Skeletal muscle tissue (tissue), 4 donors: ENCODE results near the gene GARNL3. TPM values are rescaled to one million over a fixed set of nuclear protein-coding genes. Genes with fewer than 3 reads are reported as not detected.

Source experiments
- H3K27ac ChIP-seq: one replicate; pipeline ENCODE4 v1.7.0; 2013; ENCODE audit warnings: mild to moderate bottlenecking, low read depth, low read length, inconsistent platforms
- H3K27me3 ChIP-seq, 3 donors: one replicate each; pipeline ENCODE4 v1.7.0; 2013; ENCODE audit warnings: low read length in 3 of 3; ENCODE audit not compliant: control insufficient read depth in 3 of 3, insufficient read depth in 3 of 3
- H3K36me3 ChIP-seq, 3 donors: one replicate each; pipeline ENCODE4 v1.7.0; 2013; ENCODE audit warnings: low read length in 3 of 3; ENCODE audit not compliant: control insufficient read depth in 3 of 3, insufficient read depth in 3 of 3
- H3K4me1 ChIP-seq, 3 donors: one replicate each; pipeline ENCODE4 v1.7.0; 2013; ENCODE audit warnings: low read length in 3 of 3, mild to moderate bottlenecking in 3 of 3; ENCODE audit not compliant: control insufficient read depth in 3 of 3, insufficient read depth in 3 of 3
- H3K4me3 ChIP-seq, 3 donors: one replicate each; pipeline ENCODE4 v1.7.0; 2013; ENCODE audit warnings: low read length in 3 of 3
- H3K9ac ChIP-seq, 3 donors: one replicate each; pipeline ENCODE4 v1.7.0; 2013; ENCODE audit warnings: low read length in 3 of 3, mild to moderate bottlenecking in 3 of 3, moderate library complexity in 2 of 3, low read depth in 1 of 3
- H3K9me3 ChIP-seq, 3 donors: one replicate each; pipeline ENCODE4 v1.7.0; 2013; ENCODE audit warnings: low read length in 3 of 3; ENCODE audit not compliant: control insufficient read depth in 3 of 3
- total RNA-seq: library from RNA; depleted of rRNA; stranded (reverse); fragments of >200 nt; gene quantifications from one replicate; pipeline ENCODE4 v1.2.3, GENCODE V29; 2014
- donor health status: Osteomylitis.

The GARNL3 gene
- total RNA-seq, 1 donor from 2014 or later: 21.9 TPM

DNA sequence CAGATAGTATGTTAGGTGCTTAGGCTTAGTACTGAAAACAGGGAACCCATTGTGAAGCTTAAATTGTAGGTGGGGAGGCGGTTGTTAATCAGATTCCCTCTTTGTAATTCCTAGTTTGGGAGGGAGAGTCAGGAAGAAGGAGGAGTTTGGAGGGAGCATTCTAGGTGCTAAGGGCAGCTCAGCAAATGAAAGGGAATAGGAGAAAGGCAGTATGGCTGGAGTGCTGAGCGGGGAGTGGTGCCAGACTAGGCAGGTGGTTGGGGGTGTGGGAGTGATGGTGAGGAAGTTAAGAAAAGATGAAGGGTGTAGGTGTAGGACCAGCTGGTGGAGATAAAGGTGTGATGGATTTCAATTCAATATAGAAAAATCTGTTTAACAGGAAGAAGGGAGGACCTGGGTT is 11.1 kb upstream of the GARNL3 start:
- H3K9me3 ChIP-seq: no peaks in the 10 kb centered on the region
- H3K27ac ChIP-seq: no peak overlapping the region
- peaks cover 0 to 9% (median 5%) of the 10 kb centered on the region in 3 donors for H3K4me1 ChIP-seq
- no peak overlapping the region for H3K9ac ChIP-seq
- H3K36me3 ChIP-seq: peaks cover 0 to 2% (median 0%) of the 10 kb centered on the region in 3 donors
- no peak overlapping the region for H3K4me3 ChIP-seq
- H3K27me3 ChIP-seq: no peaks in the 10 kb centered on the region

DNA sequence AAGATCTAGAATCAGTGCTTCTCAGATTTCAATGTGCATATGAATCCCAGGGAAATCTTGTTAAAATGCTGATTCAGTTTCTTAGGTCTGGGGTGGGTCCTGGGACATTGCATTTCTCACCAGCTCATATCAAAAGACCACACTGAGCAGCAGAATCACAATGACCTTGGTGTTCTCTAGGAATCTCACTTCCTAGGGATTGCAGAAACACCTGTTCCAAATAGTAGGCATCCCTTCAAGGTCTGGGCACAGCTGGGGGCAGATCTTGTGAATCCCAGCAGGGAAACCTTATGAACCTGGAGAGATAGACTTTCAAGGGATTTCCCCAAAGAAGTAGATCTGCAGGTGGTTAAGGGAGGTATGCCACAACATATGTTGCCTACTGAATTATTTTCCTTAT is 8.9 kb upstream of the GARNL3 start:
- peaks cover 0 to 4% (median 3%) of the 10 kb centered on the region in 3 donors for H3K4me1 ChIP-seq
- no peak overlapping the region for H3K9ac ChIP-seq
- no peaks in the 10 kb centered on the region for H3K27me3 ChIP-seq
- peaks cover 0 to 2% (median 0%) of the 10 kb centered on the region in 3 donors for H3K36me3 ChIP-seq
- H3K27ac ChIP-seq: no peak overlapping the region
- no peak overlapping the region for H3K4me3 ChIP-seq
- H3K9me3 ChIP-seq: no peaks in the 10 kb centered on the region

GRCh38 chr9:127256324-127256723 is 8.2 kb upstream of the GARNL3 start:
- H3K9ac ChIP-seq: no peak overlapping the region

DNA sequence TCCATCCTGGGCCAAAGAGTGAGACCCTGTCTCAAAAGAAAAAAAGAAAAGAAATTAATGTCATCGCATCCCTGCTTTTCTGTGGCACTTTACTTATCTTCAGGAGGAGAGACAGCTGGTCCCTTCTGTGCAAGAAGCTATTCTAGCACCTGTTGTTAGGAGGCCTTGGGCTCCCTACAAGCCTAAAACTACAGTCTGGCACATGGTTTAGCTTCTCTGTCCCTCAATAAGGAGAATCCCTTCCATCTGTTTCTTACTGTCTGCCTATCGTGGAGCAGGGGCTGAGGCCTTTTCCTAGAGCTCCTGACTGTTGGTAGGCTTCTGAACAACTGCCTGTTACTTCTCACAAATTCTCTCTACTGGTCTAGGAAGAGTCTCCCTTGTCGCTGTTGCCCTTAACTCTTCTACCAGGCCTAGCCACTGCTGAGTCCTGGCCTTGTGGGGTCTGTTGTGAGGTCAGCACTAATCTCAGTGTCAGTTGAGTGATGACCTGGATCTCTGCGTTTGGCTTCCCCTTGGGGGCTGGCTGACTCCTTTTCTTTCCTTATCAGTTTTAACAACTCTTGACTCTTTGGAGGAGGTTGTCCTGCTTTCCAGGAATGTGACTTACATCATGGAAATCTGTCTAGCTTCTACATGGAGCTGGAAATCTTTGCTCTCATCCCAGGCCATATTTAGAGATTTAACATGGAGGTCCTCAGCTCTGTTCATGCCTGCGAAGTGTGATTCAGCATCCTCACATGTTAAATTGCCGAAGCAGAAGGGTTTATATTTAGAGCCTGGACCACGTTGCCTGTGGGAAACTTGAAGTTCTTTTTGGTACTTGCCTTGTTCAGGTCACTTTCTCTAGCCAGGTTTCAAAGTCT is 5.7 kb upstream of the GARNL3 start:
- Histone ChIP-seq H3K36me3 (peaks cover 0 to 2% (median 0%) of the 10 kb centered on the region in 3 donors), H3K9me3 (no peaks in the 10 kb centered on the region), H3K4me1 (peaks cover 0 to 4% (median 3%) of the 10 kb centered on the region in 3 donors), H3K27me3 (no peaks in the 10 kb centered on the region), H3K27ac (no peak overlapping the region), H3K9ac (no peak overlapping the region), H3K4me3 (no peak overlapping the region)

More at GRCh38 chr9:127256324-127256723, 8.2 kb upstream of the GARNL3 start:
- Histone ChIP-seq H3K4me3 (no peak overlapping the region), H3K27ac (no peak overlapping the region), H3K36me3 (peaks cover 0 to 2% (median 0%) of the 10 kb centered on the region in 3 donors), H3K27me3 (no peaks in the 10 kb centered on the region), H3K9me3 (no peaks in the 10 kb centered on the region), H3K4me1 (no peaks in the 10 kb centered on the region)

DNA sequence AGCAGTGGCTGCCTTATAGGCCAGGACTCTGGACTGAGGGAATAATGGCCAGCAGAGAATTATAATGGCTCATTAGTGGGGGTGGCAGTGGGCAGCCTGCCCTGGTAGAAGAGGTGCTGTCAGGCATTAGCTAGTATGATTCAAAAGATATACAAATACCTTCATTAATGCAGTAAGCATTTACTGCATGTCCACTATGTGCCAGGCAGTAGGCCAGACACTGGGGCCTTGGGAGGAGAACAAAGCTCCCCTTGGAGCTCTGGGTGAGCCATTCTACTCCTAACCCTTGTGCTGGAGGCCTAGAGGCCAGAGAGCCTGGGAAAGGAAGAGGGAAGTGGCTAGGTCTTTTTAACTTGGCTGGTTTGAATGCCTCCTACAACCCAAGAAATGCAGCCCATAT is 2.0 kb upstream of the GARNL3 start:
- Histone ChIP-seq H3K27ac (no peak overlapping the region), H3K9ac (no peak overlapping the region), H3K4me1 (peaks cover 0 to 4% (median 3%) of the 10 kb centered on the region in 3 donors), H3K4me3 (no peak overlapping the region), H3K27me3 (no peaks in the 10 kb centered on the region), H3K36me3 (no peaks in the 10 kb centered on the region), H3K9me3 (no peaks in the 10 kb centered on the region)

- H3K27ac ChIP-seq: no peak overlapping the region
- H3K36me3 ChIP-seq: no peaks in the 10 kb centered on the region
- peaks cover 0 to 4% (median 3%) of the 10 kb centered on the region in 3 donors for H3K4me1 ChIP-seq
- H3K9ac ChIP-seq: no peak overlapping the region
- H3K4me3 ChIP-seq: no peak overlapping the region
- H3K9me3 ChIP-seq: no peaks in the 10 kb centered on the region
- H3K27me3 ChIP-seq: no peaks in the 10 kb centered on the region
Measured at GRCh38 chr9:127263237-127263636, 1.3 kb upstream of the GARNL3 start.

- no peak overlapping the region for H3K9ac ChIP-seq
- H3K4me3 ChIP-seq: no peak overlapping the region
- peaks cover 0 to 4% (median 3%) of the 10 kb centered on the region in 3 donors for H3K4me1 ChIP-seq
- H3K27ac ChIP-seq: no peak overlapping the region
- no peaks in the 10 kb centered on the region for H3K9me3 ChIP-seq
- H3K27me3 ChIP-seq: no peaks in the 10 kb centered on the region
- no peaks in the 10 kb centered on the region for H3K36me3 ChIP-seq
Measured at GRCh38 chr9:127263664-127264063, 910 bp upstream of the GARNL3 start.

GRCh38 chr9:127267793-127268525 is 3.4 kb downstream of the GARNL3 start:
- H3K36me3 ChIP-seq: no peaks in the 10 kb centered on the region
- no peaks in the 10 kb centered on the region for H3K9me3 ChIP-seq
- H3K27ac ChIP-seq: no peak overlapping the region
- H3K9ac ChIP-seq: no peak overlapping the region
- no peaks in the 10 kb centered on the region for H3K27me3 ChIP-seq
- no peak overlapping the region for H3K4me3 ChIP-seq
- H3K4me1 ChIP-seq: peaks cover 0 to 3% (median 2%) of the 10 kb centered on the region in 3 donors

- no peaks in the 10 kb centered on the region for H3K9me3 ChIP-seq
- no peaks in the 10 kb centered on the region for H3K27me3 ChIP-seq
- H3K36me3 ChIP-seq: no peaks in the 10 kb centered on the region
- H3K4me3 ChIP-seq: no peak overlapping the region
- H3K27ac ChIP-seq: no peak overlapping the region
- no peaks in the 10 kb centered on the region for H3K4me1 ChIP-seq
- no peak overlapping the region for H3K9ac ChIP-seq
Measured at GRCh38 chr9:127269449-127269848, 4.9 kb downstream of the GARNL3 start.

DNA sequence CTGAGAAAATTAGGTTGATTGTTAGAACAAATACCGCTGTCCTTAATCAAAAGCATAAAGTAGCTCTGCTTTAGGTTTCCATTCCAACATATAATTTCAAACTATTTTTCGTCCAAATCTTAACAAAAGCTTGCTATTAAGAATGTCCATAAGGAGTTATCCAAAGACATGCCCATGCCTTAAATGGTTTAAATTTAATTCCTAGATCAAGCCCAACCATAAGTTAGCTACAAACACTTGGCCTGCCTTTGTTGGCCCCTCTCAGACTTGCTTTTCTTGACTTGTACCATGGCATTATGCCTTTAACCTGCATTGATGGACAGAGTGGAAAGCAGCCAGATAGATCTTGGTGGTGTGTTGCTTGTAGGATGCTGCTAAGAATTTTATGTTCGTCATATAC is 8.8 kb downstream of the GARNL3 start:
- Histone ChIP-seq H3K27ac (no peak overlapping the region), H3K4me1 (no peaks in the 10 kb centered on the region), H3K4me3 (no peak overlapping the region), H3K36me3 (no peaks in the 10 kb centered on the region), H3K9me3 (no peaks in the 10 kb centered on the region), H3K9ac (no peak overlapping the region), H3K27me3 (no peaks in the 10 kb centered on the region)
